Endothelial cell of umbilical vein (primary cell): Measurements from ENCODE around the gene PPP1R10. TPM values are rescaled to one million over a fixed set of nuclear protein-coding genes. Genes with fewer than 3 reads are reported as not detected.

Source experiments
- BruUV-seq: library from RNA; stranded (reverse); fragments of 400-500 nt; replicated peaks from 2 replicates; lab custom pipeline; 2021; lab: Mats Ljungman, UMichigan
- CTCF ChIA-PET: fragments of 300-600, 350-600 bp; sonication (Branson Sonifier 250); formaldehyde crosslinking; loops from one replicate; lab custom pipeline; 2021; ENCODE audit warnings: antibody characterized with exemption, inconsistent platforms; lab: Charles Lee
- POLR2A ChIA-PET: fragments of 300-600, 350-600 bp; sonication (Branson Sonifier 250); formaldehyde crosslinking; loops from one replicate; lab custom pipeline; 2021; ENCODE audit warnings: antibody characterized with exemption, inconsistent platforms; lab: Charles Lee
- DNase-seq: peaks from one replicate; pipeline ENCODE4 v3.0.0-alpha.2; 2011; ENCODE audit warnings: low read depth, low spot score
- FAIRE-seq: peaks from 2 replicates; lab custom pipeline; 2011; peaks lifted over from hg19 to GRCh38; lab: Jason Lieb, UNC
- H2AFZ ChIP-seq: 2 replicates; pipeline ENCODE4 v1.6.0; 2012; ENCODE audit warnings: low read depth, low read length, control low read depth, inconsistent platforms
- H3K27ac ChIP-seq: 2 replicates; pipeline ENCODE4 v1.5.1; 2011; ENCODE audit warnings: low read depth, mild to moderate bottlenecking, control low read depth, low read length, moderate library complexity; ENCODE audit not compliant: insufficient read depth
- H3K27me3 ChIP-seq, 2 experiments: 2 replicates each; pipeline versions ENCODE4 v1.6.0 to v1.6.1; 2011; ENCODE audit warnings: low read length in 2 of 2, mixed read lengths in 1 of 2; ENCODE audit not compliant: control insufficient read depth in 2 of 2, insufficient read depth in 2 of 2
- H3K36me3 ChIP-seq, 2 experiments: 2 replicates in 1 of 2; 3 replicates in 1 of 2; pipeline ENCODE4 v1.5.1; 2011; ENCODE audit warnings: low read length in 2 of 2, mild to moderate bottlenecking in 1 of 2, moderate library complexity in 1 of 2; ENCODE audit not compliant: control insufficient read depth in 2 of 2, insufficient read depth in 2 of 2; ENCODE audit errors: extremely low read depth in 1 of 2
- H3K4me1 ChIP-seq: 3 replicates; pipeline ENCODE4 v1.5.1; 2011; ENCODE audit warnings: mild to moderate bottlenecking, low read length; ENCODE audit not compliant: control insufficient read depth, insufficient read depth; ENCODE audit errors: extremely low read depth
- H3K4me2 ChIP-seq: 2 replicates; pipeline ENCODE4 v1.6.1; 2011; ENCODE audit warnings: low read length, control low read depth, mixed read lengths; ENCODE audit not compliant: insufficient read depth
- H3K4me3 ChIP-seq, 3 experiments: fragments of 200-600 bp in 1 of 3; sonication (generic), shearing (Covaris generic) in 1 of 3; replicated peaks in 1 of 3; 2 replicates each; pipeline ENCODE4 v1.5.1; 2011 to 2016; ENCODE audit warnings: control low read depth in 3 of 3, low read length in 3 of 3, mild to moderate bottlenecking in 2 of 3, inconsistent platforms in 1 of 3, low read depth in 1 of 3, moderate library complexity in 1 of 3; ENCODE audit not compliant: insufficient read depth in 1 of 3
- H3K79me2 ChIP-seq: 2 replicates; pipeline ENCODE4 v1.6.0; 2012; ENCODE audit warnings: low read length, inconsistent platforms; ENCODE audit not compliant: control insufficient read depth, insufficient read depth
- H3K9ac ChIP-seq: replicated peaks from 2 replicates; pipeline ENCODE3; 2011; ENCODE audit warnings: low read length, control low read depth; ENCODE audit not compliant: insufficient read depth; ENCODE audit errors: extremely low read depth
- H3K9me1 ChIP-seq: replicated peaks from 3 replicates; pipeline ENCODE4 v1.6.0; 2011; ENCODE audit warnings: mild to moderate bottlenecking, low read length; ENCODE audit not compliant: control insufficient read depth, insufficient read depth; ENCODE audit errors: extremely low read depth
- H3K9me3 ChIP-seq: replicated peaks from 2 replicates; pipeline ENCODE4 v1.5.1; 2012; ENCODE audit warnings: low read length, inconsistent platforms; ENCODE audit not compliant: control insufficient read depth, insufficient read depth
- H4K20me1 ChIP-seq: replicated peaks from 2 replicates; pipeline ENCODE3; 2011; ENCODE audit warnings: mild to moderate bottlenecking, low read length; ENCODE audit not compliant: control insufficient read depth, insufficient read depth; ENCODE audit errors: extremely low read depth
- CTCF ChIP-seq, 2 donors: IDR thresholded peaks; 1 replicate in 1 of 2; 2 replicates in 1 of 2; pipeline ENCODE4 v1.5.1; 2011; ENCODE audit warnings: low read length in 2 of 2, mild to moderate bottlenecking in 2 of 2, moderate library complexity in 2 of 2, control low read depth in 1 of 2, inconsistent platforms in 1 of 2, low read depth in 1 of 2; ENCODE audit not compliant: insufficient read depth in 1 of 2; ENCODE audit errors: extremely low read depth in 1 of 2
- EZH2 ChIP-seq: IDR thresholded peaks from 2 replicates; pipeline ENCODE4 v1.6.1; 2012; ENCODE audit warnings: borderline replicate concordance, low read depth, mild to moderate bottlenecking, moderate library complexity, low read length, inconsistent platforms; ENCODE audit not compliant: severe bottlenecking
- FOS ChIP-seq: IDR thresholded peaks from 2 replicates; pipeline ENCODE4 v1.6.1; 2011; ENCODE audit warnings: mild to moderate bottlenecking, low read length, moderate library complexity, borderline replicate concordance; ENCODE audit not compliant: insufficient read depth
- GATA2 ChIP-seq: IDR thresholded peaks from 2 replicates; pipeline ENCODE4 v1.7.0; 2011; ENCODE audit warnings: low read depth, mild to moderate bottlenecking, moderate library complexity, mixed read lengths, low read length; ENCODE audit not compliant: insufficient read length, insufficient read depth
- JUN ChIP-seq: IDR thresholded peaks from 2 replicates; pipeline ENCODE4 v1.6.1; 2011; ENCODE audit warnings: borderline replicate concordance, low read depth; ENCODE audit not compliant: insufficient read length, insufficient read depth
- MAX ChIP-seq: IDR thresholded peaks from 2 replicates; pipeline ENCODE4 v1.6.1; 2011; ENCODE audit not compliant: insufficient read depth, insufficient read length
- MYC ChIP-seq: IDR thresholded peaks from one replicate; pipeline ENCODE4 v1.6.1; 2011; ENCODE audit warnings: mild to moderate bottlenecking, low read depth, low read length
- POLR2A ChIP-seq: IDR thresholded peaks from 2 replicates; pipeline ENCODE4 v1.6.1; 2012; ENCODE audit warnings: low read depth, mild to moderate bottlenecking, control low read depth, low read length
- POLR2AphosphoS5 ChIP-seq: IDR thresholded peaks from 2 replicates; pipeline ENCODE4 v1.6.1; 2012; ENCODE audit warnings: low read depth, mild to moderate bottlenecking, control low read depth, low read length, moderate library complexity; ENCODE audit not compliant: insufficient read depth
- dilution Hi-C: fragments of 300-500 bp; cut with MboI; formaldehyde crosslinking; loops from one replicate; pipeline ENCODE4 v1.15.0; 2019; ENCODE audit warnings: low sequenced_read_pairs; ENCODE audit not compliant: extremely low pct_ligation_motif_present
- intact Hi-C: fragments of 100-400 bp; cut with micrococcal nuclease; formaldehyde crosslinking; loops from one replicate; pipeline ENCODE4 v1.10.0; 2022
- polyA plus RNA-seq, 4 experiments: library from polyadenylated mRNA; depleted of rRNA in 3 of 4; stranded (reverse) in 3 of 4; unstranded in 1 of 4; fragments of >200 nt; gene quantifications; 2 replicates each; pipeline versions ENCODE4 v1.2.1 to v1.2.3, GENCODE V29; 2011 to 2012; ENCODE audit warnings: missing spikeins in 1 of 4
- total RNA-seq: library from RNA; stranded (reverse); gene quantifications from 2 replicates; pipeline ENCODE4 v1.2.3, GENCODE V29; 2021

Gene PPP1R10
- total and polyA plus RNA-seq, 2 donors (not counting 3 experiments of a cell fraction or from before 2014, with no cell fraction given), result 19.2 to 88.3 TPM

GRCh38 chr6:30591008-30591407, 26.0 kb downstream of the PPP1R10 start:
- Histone ChIP-seq H3K4me1 (peaks cover 2% of the 10 kb centered on the region), H3K4me3 (no peak overlapping the region), H3K4me2 (no peak overlapping the region), H3K27ac (no peak overlapping the region), H3K9ac (no peak overlapping the region), H2AFZ (no peak overlapping the region), H3K9me3 (no peaks in the 10 kb centered on the region), H3K9me1 (no peaks in the 10 kb centered on the region), H3K27me3 (no peaks in the 10 kb centered on the region), H3K36me3 (peaks cover 23 to 27% of the 10 kb centered on the region in 2 experiments), H3K79me2 (peaks cover 7% of the 10 kb centered on the region), H4K20me1 (no peaks in the 10 kb centered on the region)
- FAIRE-seq (no peak), DNase-seq (peak; percentile 49)
- POLR2A ChIA-PET, result no interaction called here
- no TSS peak for BruUV-seq
- TF ChIP-seq CTCF (IDR thresholded peaks at IDR 0.05; ENCODE audit: extremely low read depth in 1 of 2, insufficient read depth in 1 of 2, low read depth in 1 of 2, low read length in 2 of 2) (no peak), MAX (no peak), MYC (no peak), POLR2A (no peak), POLR2AphosphoS5 (no peak), GATA2 (no peak), JUN (no peak), FOS (no peak), EZH2 (no peak)
- dilution Hi-C loops, result no loop called here
- CTCF ChIA-PET, result interaction anchor here (1.4 to 2.2 kb wide), 4 partner anchors 47 to 140 kb away, joined by 4 to 13 read pairs (median 10); no protein-coding TSS in a partner anchor
- intact Hi-C loops, result no loop called here
